ENCODE data around the gene ZNF366. TPM values are rescaled to one million over a fixed set of nuclear protein-coding genes. Genes with fewer than 3 reads are reported as not detected.
A peak's percentile ranks its signal among the peaks of the same experiment; 100 is the strongest.

The ZNF366 gene
- total and polyA plus RNA-seq, 2 donors: 0.59 to 3.8 TPM

DNA sequence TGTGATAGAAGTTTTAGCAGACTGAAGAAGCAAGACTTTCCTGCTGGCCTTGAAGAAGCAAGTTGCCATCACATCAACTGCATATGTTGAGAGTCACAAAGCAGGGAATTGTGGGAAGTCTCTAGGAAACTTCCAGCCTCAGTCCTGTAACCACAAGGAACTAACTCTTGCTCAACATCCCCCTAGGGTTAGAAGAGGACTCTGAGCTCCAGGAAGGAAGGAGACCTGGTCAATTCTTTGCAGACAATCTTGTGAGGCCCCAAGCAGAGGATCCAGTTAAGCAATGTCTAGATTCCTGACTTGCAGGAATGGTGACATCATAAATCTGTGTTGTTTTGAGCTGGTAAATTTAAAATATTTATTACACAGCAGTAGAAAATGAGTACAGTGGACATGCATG lies 18.6 kb upstream of the ZNF366 start:
- no peaks in the 10 kb centered on the region for H3K27me3 ChIP-seq (ENCODE audit: control insufficient read depth in 2 of 2, insufficient read depth in 1 of 2, low read length in 1 of 2)
- H3K9me3 ChIP-seq (ENCODE audit: control insufficient read depth in 2 of 2, insufficient read depth in 1 of 2, low read length in 1 of 2): no peaks in the 10 kb centered on the region
- H3K36me3 ChIP-seq (ENCODE audit: control insufficient read depth in 2 of 2, insufficient read depth in 2 of 2, low read length in 1 of 2): no peaks in the 10 kb centered on the region
- no peak overlapping the region for H3K27ac ChIP-seq (ENCODE audit: low read depth in 1 of 2, low read length in 1 of 2)
- no peaks in the 10 kb centered on the region for H3K4me1 ChIP-seq (ENCODE audit: control insufficient read depth in 2 of 2, insufficient read depth in 2 of 2, low read length in 2 of 2)
- DNase-seq (ENCODE audit: low read depth in 6 of 9, low spot score in 9 of 9): no peak
- H3K4me3 ChIP-seq (ENCODE audit: low read length in 2 of 2): no peak overlapping the region

DNA sequence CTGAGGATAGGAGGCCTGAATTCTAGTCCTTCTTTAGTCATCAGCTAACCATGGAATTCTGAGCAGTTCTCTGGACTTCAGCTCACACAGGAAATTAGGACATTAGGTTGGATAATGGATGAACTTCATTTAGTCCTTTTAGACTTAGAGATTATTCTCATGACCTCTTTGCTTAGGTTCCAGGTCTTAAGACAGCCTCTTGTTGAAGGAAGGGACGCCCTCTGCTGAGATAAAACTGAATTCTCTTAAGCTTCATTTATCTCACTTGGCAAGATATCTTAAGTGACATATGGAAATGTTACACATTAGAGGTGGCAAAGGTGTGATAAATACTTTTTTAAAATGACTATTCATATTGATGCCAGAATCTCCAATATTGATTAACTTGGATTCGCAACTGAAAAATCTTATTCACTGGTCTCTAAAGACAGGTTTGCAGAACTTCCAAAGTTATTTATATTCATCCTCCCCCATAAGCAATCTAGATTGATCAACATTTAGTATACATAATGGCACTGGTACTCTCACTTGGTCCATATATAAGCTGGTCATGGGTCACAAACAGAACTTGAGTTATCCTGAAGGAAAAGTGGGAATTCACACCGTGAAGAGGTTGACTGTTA lies 16.9 kb upstream of the ZNF366 start:
- DNase-seq (ENCODE audit: low read depth in 6 of 9, low spot score in 9 of 9): peak in 2 of 9 donors; percentile 15 to 41
- Histone ChIP-seq H3K9me3 (ENCODE audit: control insufficient read depth in 2 of 2, insufficient read depth in 1 of 2, low read length in 1 of 2) (peaks cover 0 to 2% of the 10 kb centered on the region in 2 donors), H3K4me1 (ENCODE audit: control insufficient read depth in 2 of 2, insufficient read depth in 2 of 2, low read length in 2 of 2) (no peaks in the 10 kb centered on the region), H3K27me3 (ENCODE audit: control insufficient read depth in 2 of 2, insufficient read depth in 1 of 2, low read length in 1 of 2) (no peaks in the 10 kb centered on the region), H3K27ac (ENCODE audit: low read depth in 1 of 2, low read length in 1 of 2) (no peak overlapping the region), H3K36me3 (ENCODE audit: control insufficient read depth in 2 of 2, insufficient read depth in 2 of 2, low read length in 1 of 2) (no peaks in the 10 kb centered on the region), H3K4me3 (ENCODE audit: low read length in 2 of 2) (no peak overlapping the region)
- 58% methylated on average over 3 of the region's 3 CpGs for WGBS

DNA sequence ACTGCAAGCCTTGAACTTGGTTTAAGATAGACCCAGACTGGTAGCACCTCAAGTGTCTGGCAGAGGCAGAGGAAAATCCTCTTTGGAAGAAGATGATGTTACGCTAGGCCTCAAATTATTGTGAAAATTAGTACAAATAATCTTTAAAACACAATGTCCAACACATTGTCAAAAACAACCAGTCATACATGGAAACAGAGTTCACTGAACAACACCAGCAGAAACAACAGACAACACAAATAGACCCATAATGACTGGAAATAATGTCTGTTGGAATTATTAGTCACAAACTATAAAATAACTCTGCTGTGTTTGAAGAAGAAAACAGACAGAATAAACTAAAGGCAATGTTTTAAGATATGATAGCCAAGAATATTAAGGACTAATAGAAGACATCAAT lies 15.4 kb upstream of the ZNF366 start:
- H3K9me3 ChIP-seq (ENCODE audit: control insufficient read depth in 2 of 2, insufficient read depth in 1 of 2, low read length in 1 of 2): peaks cover 0 to 2% of the 10 kb centered on the region in 2 donors
- H3K4me1 ChIP-seq (ENCODE audit: control insufficient read depth in 2 of 2, insufficient read depth in 2 of 2, low read length in 2 of 2): peaks cover 0 to 5% of the 10 kb centered on the region in 2 donors
- no peaks in the 10 kb centered on the region for H3K27me3 ChIP-seq (ENCODE audit: control insufficient read depth in 2 of 2, insufficient read depth in 1 of 2, low read length in 1 of 2)
- no peak for DNase-seq (ENCODE audit: low read depth in 6 of 9, low spot score in 9 of 9)
- no peak overlapping the region for H3K27ac ChIP-seq (ENCODE audit: low read depth in 1 of 2, low read length in 1 of 2)
- 98% methylated on average over 1 of the region's 1 CpG for whole genome bisulfite sequencing
- H3K4me3 ChIP-seq (ENCODE audit: low read length in 2 of 2): no peak overlapping the region
- no peaks in the 10 kb centered on the region for H3K36me3 ChIP-seq (ENCODE audit: control insufficient read depth in 2 of 2, insufficient read depth in 2 of 2, low read length in 1 of 2)

DNA sequence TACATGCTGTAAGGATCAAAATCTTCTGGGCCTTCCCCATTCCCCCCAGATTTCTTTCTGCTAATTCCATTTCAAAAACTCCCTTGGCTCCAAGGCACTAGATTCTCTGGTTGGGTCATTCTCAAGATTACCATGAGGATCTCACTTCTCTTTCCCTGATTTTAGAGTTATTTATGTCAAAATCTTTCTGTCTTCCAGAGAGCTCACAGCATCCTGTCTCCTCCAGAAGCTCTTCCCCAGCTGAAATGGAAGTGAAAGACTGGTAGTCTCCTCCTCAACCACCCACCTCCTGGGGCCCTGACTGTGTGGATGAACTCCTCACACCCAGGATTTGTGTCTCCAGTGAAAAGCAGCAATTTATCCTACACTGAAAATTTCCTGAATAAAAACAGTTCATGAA lies 11.9 kb upstream of the ZNF366 start:
- H3K4me3 ChIP-seq (ENCODE audit: low read length in 2 of 2): no peak overlapping the region
- H3K36me3 ChIP-seq (ENCODE audit: control insufficient read depth in 2 of 2, insufficient read depth in 2 of 2, low read length in 1 of 2): no peaks in the 10 kb centered on the region
- H3K27me3 ChIP-seq (ENCODE audit: control insufficient read depth in 2 of 2, insufficient read depth in 1 of 2, low read length in 1 of 2): no peaks in the 10 kb centered on the region
- no peak overlapping the region for H3K27ac ChIP-seq (ENCODE audit: low read depth in 1 of 2, low read length in 1 of 2)
- H3K4me1 ChIP-seq (ENCODE audit: control insufficient read depth in 2 of 2, insufficient read depth in 2 of 2, low read length in 2 of 2): peaks cover 0 to 6% of the 10 kb centered on the region in 2 donors
- DNase-seq (ENCODE audit: low read depth in 6 of 9, low spot score in 9 of 9): no peak
- peaks cover 0 to 2% of the 10 kb centered on the region in 2 donors for H3K9me3 ChIP-seq (ENCODE audit: control insufficient read depth in 2 of 2, insufficient read depth in 1 of 2, low read length in 1 of 2)

DNA sequence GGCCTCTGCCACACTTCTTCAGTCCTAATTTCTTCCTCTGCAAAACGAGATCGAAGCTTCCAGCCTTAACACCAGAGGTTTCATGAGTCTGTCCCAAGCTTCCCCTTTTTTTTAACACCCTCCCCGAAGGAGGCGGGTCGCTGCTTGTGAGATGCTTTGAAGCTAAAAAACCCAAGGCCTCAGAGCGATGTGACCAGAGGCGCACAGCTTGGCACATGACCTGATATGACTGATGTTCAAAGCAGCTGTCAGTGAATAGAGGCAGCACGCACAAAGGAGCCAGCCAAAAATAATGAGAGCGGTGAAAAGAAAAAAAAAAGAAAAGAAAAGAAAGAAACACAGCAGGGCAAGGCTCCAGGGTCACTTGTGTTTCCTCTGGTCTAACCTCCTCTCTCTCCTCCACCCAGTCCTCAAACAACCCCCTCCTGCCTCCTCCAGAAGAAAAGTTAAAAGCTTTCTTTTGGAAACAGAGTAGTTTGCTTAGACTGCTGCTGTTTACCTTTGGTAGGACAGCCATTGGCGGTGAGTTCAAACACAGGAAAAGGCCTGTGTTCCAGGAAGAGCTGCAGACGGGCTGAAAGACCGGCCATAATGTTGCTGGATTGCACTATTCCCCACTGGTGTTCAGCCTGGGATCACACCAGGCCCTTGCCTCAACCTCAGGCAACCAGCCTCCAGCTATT lies 10.9 kb upstream of the ZNF366 start:
- H3K4me3 ChIP-seq (ENCODE audit: low read length in 2 of 2): no peak overlapping the region
- H3K36me3 ChIP-seq (ENCODE audit: control insufficient read depth in 2 of 2, insufficient read depth in 2 of 2, low read length in 1 of 2): no peaks in the 10 kb centered on the region
- no peaks in the 10 kb centered on the region for H3K27me3 ChIP-seq (ENCODE audit: control insufficient read depth in 2 of 2, insufficient read depth in 1 of 2, low read length in 1 of 2)
- H3K27ac ChIP-seq (ENCODE audit: low read depth in 1 of 2, low read length in 1 of 2): no peak overlapping the region
- WGBS: 28% methylated on average over 12 of the region's 12 CpGs
- peaks cover 0 to 2% of the 10 kb centered on the region in 2 donors for H3K9me3 ChIP-seq (ENCODE audit: control insufficient read depth in 2 of 2, insufficient read depth in 1 of 2, low read length in 1 of 2)
- peaks cover 0 to 6% of the 10 kb centered on the region in 2 donors for H3K4me1 ChIP-seq (ENCODE audit: control insufficient read depth in 2 of 2, insufficient read depth in 2 of 2, low read length in 2 of 2)
- peak in 2 of 9 donors; percentile 13 to 35 for DNase-seq (ENCODE audit: low read depth in 6 of 9, low spot score in 9 of 9)

DNA sequence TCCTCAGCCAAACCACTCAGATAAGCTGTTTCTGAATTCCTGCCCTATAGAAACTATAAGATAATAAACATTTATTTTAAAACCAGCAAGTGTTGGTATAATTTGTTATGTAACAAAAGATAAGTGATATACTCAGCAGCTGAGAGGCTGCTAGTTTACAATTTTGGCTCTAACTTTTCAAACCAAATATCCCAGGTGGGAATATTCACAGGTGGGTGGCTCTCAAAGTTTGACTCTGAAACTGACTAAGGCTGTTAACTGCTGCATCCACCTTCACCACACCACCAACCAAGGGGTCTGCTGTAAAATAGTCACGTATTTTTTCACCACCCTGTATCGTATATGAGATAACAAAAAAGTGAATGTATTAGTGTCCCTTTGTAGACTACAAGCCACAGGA lies 9.7 kb upstream of the ZNF366 start:
- H3K27ac ChIP-seq (ENCODE audit: low read depth in 1 of 2, low read length in 1 of 2): no peak overlapping the region
- no peak overlapping the region for H3K4me3 ChIP-seq (ENCODE audit: low read length in 2 of 2)
- peaks cover 0 to 6% of the 10 kb centered on the region in 2 donors for H3K4me1 ChIP-seq (ENCODE audit: control insufficient read depth in 2 of 2, insufficient read depth in 2 of 2, low read length in 2 of 2)
- no peak for DNase-seq (ENCODE audit: low read depth in 6 of 9, low spot score in 9 of 9)
- no peaks in the 10 kb centered on the region for H3K27me3 ChIP-seq (ENCODE audit: control insufficient read depth in 2 of 2, insufficient read depth in 1 of 2, low read length in 1 of 2)
- WGBS: 95% methylated on average over 2 of the region's 2 CpGs
- H3K9me3 ChIP-seq (ENCODE audit: control insufficient read depth in 2 of 2, insufficient read depth in 1 of 2, low read length in 1 of 2): peaks cover 0 to 2% of the 10 kb centered on the region in 2 donors
- no peaks in the 10 kb centered on the region for H3K36me3 ChIP-seq (ENCODE audit: control insufficient read depth in 2 of 2, insufficient read depth in 2 of 2, low read length in 1 of 2)

DNA sequence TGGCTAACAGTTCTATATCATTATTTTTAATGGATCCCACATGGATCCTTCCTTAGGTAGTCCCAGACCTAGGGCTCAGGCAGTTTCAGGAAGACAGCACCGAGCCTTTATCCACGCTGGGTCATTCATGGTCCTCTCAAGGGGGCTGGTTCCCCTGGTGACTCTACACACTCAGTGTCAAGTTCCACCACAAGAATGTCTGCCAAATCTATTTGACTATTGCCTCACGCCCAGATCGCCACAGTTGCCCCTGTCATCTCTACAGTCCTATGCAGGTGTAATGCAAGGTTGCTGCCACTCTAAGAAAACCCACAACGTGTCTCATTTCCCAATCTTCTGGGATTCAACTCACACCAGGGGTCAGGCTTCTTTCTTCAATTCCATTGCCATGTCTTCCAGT lies 8.0 kb upstream of the ZNF366 start:
- H3K27ac ChIP-seq (ENCODE audit: low read depth in 1 of 2, low read length in 1 of 2): no peak overlapping the region
- DNase-seq (ENCODE audit: low read depth in 6 of 9, low spot score in 9 of 9): no peak
- no peaks in the 10 kb centered on the region for H3K36me3 ChIP-seq (ENCODE audit: control insufficient read depth in 2 of 2, insufficient read depth in 2 of 2, low read length in 1 of 2)
- H3K27me3 ChIP-seq (ENCODE audit: control insufficient read depth in 2 of 2, insufficient read depth in 1 of 2, low read length in 1 of 2): no peaks in the 10 kb centered on the region
- WGBS: 96% methylated on average over 5 of the region's 5 CpGs
- no peak overlapping the region for H3K4me3 ChIP-seq (ENCODE audit: low read length in 2 of 2)
- peaks cover 0 to 6% of the 10 kb centered on the region in 2 donors for H3K4me1 ChIP-seq (ENCODE audit: control insufficient read depth in 2 of 2, insufficient read depth in 2 of 2, low read length in 2 of 2)
- H3K9me3 ChIP-seq (ENCODE audit: control insufficient read depth in 2 of 2, insufficient read depth in 1 of 2, low read length in 1 of 2): peaks cover 0 to 1% of the 10 kb centered on the region in 2 donors

DNA sequence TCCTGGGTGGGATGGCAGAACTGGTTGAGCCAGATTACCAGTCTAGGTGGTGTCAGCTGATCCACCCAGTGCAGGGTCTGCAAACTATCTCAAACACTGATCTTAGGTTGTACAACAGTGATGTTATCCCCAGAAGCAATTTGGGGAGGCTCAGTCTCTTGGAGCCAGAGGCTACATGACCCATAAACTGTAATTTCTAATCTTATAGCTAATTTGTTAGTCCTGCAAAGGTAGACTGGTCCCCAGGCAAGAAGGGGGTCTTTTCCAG lies 5.3 kb upstream of the ZNF366 start:
- H3K4me3 ChIP-seq (ENCODE audit: low read length in 2 of 2): no peak overlapping the region
- H3K27ac ChIP-seq (ENCODE audit: low read depth in 1 of 2, low read length in 1 of 2): no peak overlapping the region
- no peaks in the 10 kb centered on the region for H3K9me3 ChIP-seq (ENCODE audit: control insufficient read depth in 2 of 2, insufficient read depth in 1 of 2, low read length in 1 of 2)
- peaks cover 0 to 4% of the 10 kb centered on the region in 2 donors for H3K4me1 ChIP-seq (ENCODE audit: control insufficient read depth in 2 of 2, insufficient read depth in 2 of 2, low read length in 2 of 2)
- no peak for DNase-seq (ENCODE audit: low read depth in 6 of 9, low spot score in 9 of 9)
- H3K27me3 ChIP-seq (ENCODE audit: control insufficient read depth in 2 of 2, insufficient read depth in 1 of 2, low read length in 1 of 2): no peaks in the 10 kb centered on the region
- H3K36me3 ChIP-seq (ENCODE audit: control insufficient read depth in 2 of 2, insufficient read depth in 2 of 2, low read length in 1 of 2): no peaks in the 10 kb centered on the region

DNA sequence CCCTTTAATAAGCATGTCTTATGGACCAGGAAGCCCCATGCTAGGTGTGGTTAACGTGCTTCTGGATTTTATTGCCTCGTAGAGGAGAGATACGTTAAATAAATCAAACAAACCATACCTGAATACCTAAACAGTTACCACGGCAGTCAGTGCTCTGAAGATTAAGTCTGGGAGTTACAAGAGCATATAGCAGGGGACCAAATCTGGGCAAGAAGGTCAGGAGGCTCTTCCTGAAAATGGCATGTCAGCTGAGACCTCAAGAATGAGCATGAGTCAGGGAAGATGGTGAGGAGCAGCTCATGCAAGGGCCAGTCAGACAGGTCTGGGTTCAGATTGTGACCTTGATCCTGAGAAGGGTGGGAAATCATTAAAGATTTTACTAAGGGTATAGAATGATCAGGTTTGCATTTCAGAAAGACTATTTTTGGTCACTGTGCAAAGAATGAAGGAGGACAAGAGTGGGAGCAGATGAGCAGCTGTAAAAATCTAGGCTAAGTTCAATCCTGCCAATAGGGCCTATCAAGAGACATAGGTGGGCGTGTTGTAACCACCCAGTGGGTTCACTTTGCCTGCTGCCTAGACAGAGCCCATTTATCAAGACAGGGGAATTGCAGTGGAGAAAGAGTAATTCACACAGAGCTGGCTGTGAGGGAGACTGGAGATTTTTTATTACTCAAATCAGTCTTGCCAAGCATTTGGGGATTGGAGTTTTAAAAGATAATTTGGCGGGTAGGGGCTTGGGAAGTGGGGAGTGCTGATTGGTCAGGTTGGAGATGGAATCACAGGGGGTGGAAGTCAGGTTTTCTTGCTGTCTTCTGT lies 4.8 kb upstream of the ZNF366 start:
- Histone ChIP-seq H3K4me1 (ENCODE audit: control insufficient read depth in 2 of 2, insufficient read depth in 2 of 2, low read length in 2 of 2) (peaks cover 0 to 3% of the 10 kb centered on the region in 2 donors), H3K36me3 (ENCODE audit: control insufficient read depth in 2 of 2, insufficient read depth in 2 of 2, low read length in 1 of 2) (no peaks in the 10 kb centered on the region), H3K4me3 (ENCODE audit: low read length in 2 of 2) (no peak overlapping the region), H3K27ac (ENCODE audit: low read depth in 1 of 2, low read length in 1 of 2) (no peak overlapping the region), H3K9me3 (ENCODE audit: control insufficient read depth in 2 of 2, insufficient read depth in 1 of 2, low read length in 1 of 2) (no peaks in the 10 kb centered on the region), H3K27me3 (ENCODE audit: control insufficient read depth in 2 of 2, insufficient read depth in 1 of 2, low read length in 1 of 2) (no peaks in the 10 kb centered on the region)
- DNase-seq (ENCODE audit: low read depth in 6 of 9, low spot score in 9 of 9): no peak
- WGBS: 86% methylated on average over 6 of the region's 6 CpGs

All from thymus (tissue), 11 donors.